Measurements from ENCODE around the gene C3. TPM values are rescaled to one million over a fixed set of nuclear protein-coding genes. Genes with fewer than 3 reads are reported as not detected.

C3 gene
- total RNA-seq, 1 experiment from 2014 or later, result 658 TPM

GRCh38 chr19:6735181-6735911 is 14.9 kb upstream of the C3 start:
- H3K27ac Mint-ChIP-seq (ENCODE audit: unreplicated experiment), result no peak overlapping the region
- BruUV-seq (replicated peaks), result no TSS peak
- no peak for TF ChIP-seq CTCF (IDR thresholded peaks at IDR 0.05; ENCODE audit: unreplicated experiment)
- H3K9me3 Mint-ChIP-seq (ENCODE audit: low read depth, unreplicated experiment), result no peaks in the 10 kb centered on the region
- H3K27me3 Mint-ChIP-seq (ENCODE audit: unreplicated experiment), result no peaks in the 10 kb centered on the region
- CTCF ChIA-PET, result interaction anchor here (1.5 kb wide), 1 partner anchor 128 kb away, joined by 3 read pairs; no protein-coding TSS in a partner anchor
- peaks cover 21% of the 10 kb centered on the region for H3K4me1 Mint-ChIP-seq (ENCODE audit: low read depth, unreplicated experiment)
- DNase-seq, result no peak
- intact Hi-C loops (cut with micrococcal nuclease; ENCODE audit: unreplicated experiment), result loop anchor here (10.0 kb wide), 2 partner anchors 69 to 221 kb away; no protein-coding TSS in a partner anchor
- peak overlapping the region; percentile 88 for H3K4me3 Mint-ChIP-seq (ENCODE audit: low read depth, unreplicated experiment)
- peaks cover 65% of the 10 kb centered on the region for H3K36me3 Mint-ChIP-seq (ENCODE audit: insufficient read depth, unreplicated experiment)

GRCh38 chr19:6734096-6734696 is 13.7 kb upstream of the C3 start:
- intact Hi-C loops (cut with micrococcal nuclease; ENCODE audit: unreplicated experiment), result loop anchor here (10.0 kb wide), 2 partner anchors 71 to 219 kb away; no protein-coding TSS in a partner anchor

GRCh38 chr19:6733338-6734095 is 13.1 kb upstream of the C3 start:
- TF ChIP-seq CTCF (IDR thresholded peaks at IDR 0.05; ENCODE audit: unreplicated experiment), result no peak
- no TSS peak for BruUV-seq (replicated peaks)
- no peaks in the 10 kb centered on the region for H3K27me3 Mint-ChIP-seq (ENCODE audit: unreplicated experiment)
- no peak for DNase-seq
- no peaks in the 10 kb centered on the region for H3K9me3 Mint-ChIP-seq (ENCODE audit: low read depth, unreplicated experiment)
- no peak overlapping the region for H3K27ac Mint-ChIP-seq (ENCODE audit: unreplicated experiment)
- no peak overlapping the region for H3K4me3 Mint-ChIP-seq (ENCODE audit: low read depth, unreplicated experiment)
- CTCF ChIA-PET, result no interaction called here
- intact Hi-C loops (cut with micrococcal nuclease; ENCODE audit: unreplicated experiment), result loop anchor here (10.0 kb wide), 2 partner anchors 71 to 219 kb away; no protein-coding TSS in a partner anchor
- peaks cover 49% of the 10 kb centered on the region for H3K36me3 Mint-ChIP-seq (ENCODE audit: insufficient read depth, unreplicated experiment)
- H3K4me1 Mint-ChIP-seq (ENCODE audit: low read depth, unreplicated experiment), result peaks cover 14% of the 10 kb centered on the region

More at GRCh38 chr19:6734096-6734696, 13.7 kb upstream of the C3 start:
- Mint-ChIP-seq H3K4me1 (ENCODE audit: low read depth, unreplicated experiment) (peaks cover 19% of the 10 kb centered on the region), H3K27me3 (ENCODE audit: unreplicated experiment) (no peaks in the 10 kb centered on the region), H3K27ac (ENCODE audit: unreplicated experiment) (no peak overlapping the region), H3K9me3 (ENCODE audit: low read depth, unreplicated experiment) (no peaks in the 10 kb centered on the region), H3K4me3 (ENCODE audit: low read depth, unreplicated experiment) (no peak overlapping the region), H3K36me3 (ENCODE audit: insufficient read depth, unreplicated experiment) (peaks cover 54% of the 10 kb centered on the region)
- CTCF ChIA-PET, result no interaction called here
- TF ChIP-seq CTCF (IDR thresholded peaks at IDR 0.05; ENCODE audit: unreplicated experiment), result no peak
- BruUV-seq (replicated peaks), result no TSS peak
- no peak for DNase-seq

GRCh38 chr19:6732803-6733337 is 12.4 kb upstream of the C3 start:
- Mint-ChIP-seq H3K4me3 (ENCODE audit: low read depth, unreplicated experiment) (no peak overlapping the region), H3K9me3 (ENCODE audit: low read depth, unreplicated experiment) (no peaks in the 10 kb centered on the region), H3K27me3 (ENCODE audit: unreplicated experiment) (no peaks in the 10 kb centered on the region), H3K27ac (ENCODE audit: unreplicated experiment) (no peak overlapping the region), H3K4me1 (ENCODE audit: low read depth, unreplicated experiment) (peaks cover 13% of the 10 kb centered on the region), H3K36me3 (ENCODE audit: insufficient read depth, unreplicated experiment) (peaks cover 45% of the 10 kb centered on the region)
- no TSS peak for BruUV-seq (replicated peaks)
- no peak for DNase-seq
- CTCF ChIA-PET, result no interaction called here
- no peak for TF ChIP-seq CTCF (IDR thresholded peaks at IDR 0.05; ENCODE audit: unreplicated experiment)
- intact Hi-C loops (cut with micrococcal nuclease; ENCODE audit: unreplicated experiment), result loop anchor here (10.0 kb wide), 2 partner anchors 72 to 218 kb away; no protein-coding TSS in a partner anchor
